Measurements from ENCODE around the gene KHDC3L. TPM values are rescaled to one million over a fixed set of nuclear protein-coding genes. Genes with fewer than 3 reads are reported as not detected.

KHDC3L gene
- total RNA-seq, 4 donors from 2014 or later = not detected

DNA sequence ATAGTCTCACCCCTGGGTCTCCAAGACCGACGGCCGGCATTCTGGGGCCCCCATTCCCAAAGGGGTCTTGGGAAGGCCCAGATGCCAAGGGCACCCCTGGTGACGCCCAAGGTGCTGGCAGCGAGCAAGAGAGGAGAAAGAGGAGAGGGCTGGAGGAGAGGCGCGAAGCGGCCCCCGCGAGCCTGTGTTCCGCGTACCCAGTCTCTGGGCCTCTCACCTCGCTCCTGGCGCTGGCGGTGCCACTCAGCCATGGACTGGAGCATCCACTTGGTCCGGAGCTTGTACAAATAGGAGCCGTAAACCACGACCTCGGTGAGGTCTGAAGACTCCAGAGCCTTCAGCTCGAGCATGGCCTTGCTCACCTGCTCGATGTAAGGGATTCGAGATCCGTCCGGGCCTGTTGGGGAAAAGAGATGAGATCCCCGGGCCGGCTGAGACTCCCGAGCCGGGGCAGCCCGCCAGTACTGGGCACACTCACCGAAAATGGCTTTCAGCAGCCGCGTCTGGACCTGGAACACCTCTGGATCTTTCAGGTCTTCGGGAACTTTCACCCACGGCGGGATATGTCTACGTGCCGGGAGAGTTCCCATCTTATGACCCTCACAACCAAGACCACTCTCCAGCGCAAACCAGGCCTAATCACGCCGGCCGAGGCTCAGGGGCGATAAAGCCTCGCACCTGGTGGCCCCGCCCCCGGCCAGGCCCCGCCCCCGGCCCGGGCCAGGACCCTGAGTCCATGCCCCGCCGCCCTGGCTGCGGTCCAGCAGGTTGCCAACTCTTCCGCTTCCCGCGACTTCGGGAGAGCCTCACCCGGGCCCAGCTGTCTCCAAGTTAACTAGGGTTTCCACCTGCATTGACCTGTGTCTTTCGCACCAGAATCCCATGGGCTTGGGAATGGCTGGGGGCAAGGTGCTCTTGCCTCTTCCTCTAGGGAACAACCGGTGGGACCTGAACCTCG, 8.5 kb upstream of the KHDC3L start, which contains the start of gene DPPA5:
DPPA5 (minus strand) TSS at position 641 of the 958 bp plus-strand sequence; CDS start at position 590, 51 bp downstream.
- Histone ChIP-seq H3K9me3 (no peaks in the 10 kb centered on the region), H3K4me3 (no peak within 1 kb of the TSS), H3K4me1 (no peaks in the 10 kb centered on the region), H3K27ac (no peak within 1 kb of the TSS), H3K36me3 (no peaks in the 10 kb centered on the region), H3K27me3 (peaks cover 25% of the 10 kb centered on the region)
- 90% methylated on average over 13 of the region's 59 CpGs; no CpG with 5 or more reads in 1 of the 2 donors for WGBS, 2 donors (ENCODE audit: low coverage in 1 of 2)
- ATAC-seq = no peak
- no peak for TF ChIP-seq EP300 (IDR thresholded peaks at IDR 0.05)
- no peak for TF ChIP-seq POLR2A (IDR thresholded peaks at IDR 0.05)
- TF ChIP-seq, protein P1, sequence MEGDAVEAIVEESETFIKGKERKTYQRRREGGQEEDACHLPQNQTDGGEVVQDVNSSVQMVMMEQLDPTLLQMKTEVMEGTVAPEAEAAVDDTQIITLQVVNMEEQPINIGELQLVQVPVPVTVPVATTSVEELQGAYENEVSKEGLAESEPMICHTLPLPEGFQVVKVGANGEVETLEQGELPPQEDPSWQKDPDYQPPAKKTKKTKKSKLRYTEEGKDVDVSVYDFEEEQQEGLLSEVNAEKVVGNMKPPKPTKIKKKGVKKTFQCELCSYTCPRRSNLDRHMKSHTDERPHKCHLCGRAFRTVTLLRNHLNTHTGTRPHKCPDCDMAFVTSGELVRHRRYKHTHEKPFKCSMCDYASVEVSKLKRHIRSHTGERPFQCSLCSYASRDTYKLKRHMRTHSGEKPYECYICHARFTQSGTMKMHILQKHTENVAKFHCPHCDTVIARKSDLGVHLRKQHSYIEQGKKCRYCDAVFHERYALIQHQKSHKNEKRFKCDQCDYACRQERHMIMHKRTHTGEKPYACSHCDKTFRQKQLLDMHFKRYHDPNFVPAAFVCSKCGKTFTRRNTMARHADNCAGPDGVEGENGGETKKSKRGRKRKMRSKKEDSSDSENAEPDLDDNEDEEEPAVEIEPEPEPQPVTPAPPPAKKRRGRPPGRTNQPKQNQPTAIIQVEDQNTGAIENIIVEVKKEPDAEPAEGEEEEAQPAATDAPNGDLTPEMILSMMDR (IDR thresholded peaks at IDR 0.05) = no peak
- TF ChIP-seq POLR2AphosphoS5 (IDR thresholded peaks at IDR 0.05) = no peak

DNA sequence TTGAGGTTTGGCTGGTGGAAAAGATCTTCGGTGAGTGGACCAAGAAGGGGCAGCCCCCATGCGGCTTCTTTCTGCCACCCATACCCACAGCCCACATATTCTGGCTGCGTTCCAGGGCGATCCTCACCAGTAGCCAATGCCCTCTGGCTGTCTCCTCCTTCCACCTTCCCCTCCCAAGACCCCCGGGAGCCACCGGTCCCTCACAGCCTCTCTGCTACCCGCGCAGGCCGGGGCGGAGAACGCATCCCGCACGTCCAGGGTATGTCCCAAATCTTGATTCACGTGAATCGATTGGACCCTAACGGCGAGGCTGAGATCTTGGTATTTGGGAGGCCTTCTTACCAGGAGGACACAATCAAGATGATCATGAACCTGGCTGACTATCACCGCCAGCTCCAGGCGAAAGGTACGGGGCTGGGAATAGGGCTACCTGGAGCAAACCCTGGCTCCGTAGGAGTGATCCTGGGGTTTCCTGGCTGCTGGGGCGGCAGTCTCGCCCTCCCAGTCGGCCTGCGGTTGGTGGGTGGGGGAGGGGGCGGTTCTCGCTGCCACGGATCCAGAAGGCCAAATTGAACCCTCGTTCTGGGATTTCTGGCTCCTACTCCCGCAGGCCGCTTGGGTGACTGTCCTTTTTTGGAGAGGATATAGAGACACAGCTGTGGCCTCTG, 545 bp downstream of the KHDC3L start:
- no peaks in the 10 kb centered on the region for H3K9me3 ChIP-seq
- no peak for ATAC-seq
- H3K27me3 ChIP-seq = no peaks in the 10 kb centered on the region
- WGBS, 2 donors (ENCODE audit: low coverage in 1 of 2) = 88 to 96% methylated on average over 4 to 14 of the region's 31 CpGs
- no peaks in the 10 kb centered on the region for H3K4me1 ChIP-seq
- no peak overlapping the region for H3K27ac ChIP-seq
- H3K36me3 ChIP-seq = no peaks in the 10 kb centered on the region
- TF ChIP-seq POLR2A (IDR thresholded peaks at IDR 0.05) = no peak
- TF ChIP-seq, protein P1 (IDR thresholded peaks at IDR 0.05) = no peak
- no peak for TF ChIP-seq POLR2AphosphoS5 (IDR thresholded peaks at IDR 0.05)
- TF ChIP-seq EP300 (IDR thresholded peaks at IDR 0.05) = no peak
- no peak overlapping the region for H3K4me3 ChIP-seq

DNA sequence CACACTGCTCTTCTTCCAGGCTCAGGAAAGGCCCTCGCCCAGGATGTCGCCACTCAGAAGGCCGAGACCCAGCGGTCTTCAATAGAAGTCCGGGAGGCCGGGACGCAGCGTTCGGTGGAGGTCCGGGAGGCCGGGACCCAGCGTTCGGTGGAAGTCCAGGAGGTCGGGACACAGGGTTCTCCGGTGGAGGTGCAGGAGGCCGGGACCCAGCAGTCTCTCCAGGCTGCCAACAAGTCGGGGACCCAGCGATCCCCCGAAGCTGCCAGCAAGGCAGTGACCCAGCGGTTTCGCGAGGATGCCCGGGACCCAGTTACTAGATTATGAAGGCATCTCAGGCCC, 1.0 kb downstream of the KHDC3L start:
- H3K9me3 ChIP-seq = no peaks in the 10 kb centered on the region

DNA sequence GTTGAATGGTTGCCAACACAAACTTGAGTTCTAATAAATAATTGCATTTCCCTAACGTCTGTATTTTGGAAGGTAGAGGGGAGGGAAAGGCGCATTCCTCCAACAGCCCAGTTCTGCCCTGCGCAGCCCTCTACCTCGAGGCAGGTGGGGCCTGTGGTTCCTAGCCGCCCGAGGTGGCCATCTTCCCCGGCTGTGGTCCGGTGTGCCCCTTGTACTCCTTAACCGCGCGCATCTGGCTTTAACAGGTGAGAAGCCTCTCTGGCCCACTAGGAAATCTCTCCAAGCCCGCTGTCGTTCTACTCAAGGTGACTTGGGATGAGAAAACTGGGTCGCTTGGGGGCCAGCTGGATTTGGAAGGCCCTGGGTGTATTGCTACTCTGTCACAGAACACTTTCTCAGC, 1.7 kb downstream of the KHDC3L start:
- Histone ChIP-seq H3K4me1 (no peaks in the 10 kb centered on the region), H3K27me3 (no peaks in the 10 kb centered on the region), H3K27ac (no peak overlapping the region), H3K36me3 (no peaks in the 10 kb centered on the region), H3K4me3 (no peak overlapping the region), H3K9me3 (peaks cover 0 to under 1% (median 0%) of the 10 kb centered on the region in 3 donors)
- WGBS, 2 donors (ENCODE audit: low coverage in 1 of 2) = 82 to 85% methylated on average over 5 to 14 of the region's 14 CpGs
- no peak for ATAC-seq
- TF ChIP-seq EP300 (IDR thresholded peaks at IDR 0.05) = no peak
- TF ChIP-seq, protein P1 (IDR thresholded peaks at IDR 0.05) = no peak

More for the DNA sequence above, 1.0 kb downstream of the KHDC3L start:
- TF ChIP-seq POLR2AphosphoS5 (IDR thresholded peaks at IDR 0.05) = no peak
- TF ChIP-seq, protein P1 (IDR thresholded peaks at IDR 0.05) = no peak
- no peak for TF ChIP-seq POLR2A (IDR thresholded peaks at IDR 0.05)
- TF ChIP-seq EP300 (IDR thresholded peaks at IDR 0.05) = no peak
- Histone ChIP-seq H3K4me3 (no peak overlapping the region), H3K36me3 (no peaks in the 10 kb centered on the region), H3K4me1 (no peaks in the 10 kb centered on the region), H3K27me3 (no peaks in the 10 kb centered on the region), H3K27ac (no peak overlapping the region)
- ATAC-seq = no peak
- WGBS, 2 donors (ENCODE audit: low coverage in 1 of 2) = no CpG with 5 or more reads among the region's 23 CpGs

Measured in gastroesophageal sphincter (tissue), 4 donors.